Measurements from ENCODE around the gene MT1A. TPM values are rescaled to one million over a fixed set of nuclear protein-coding genes. Genes with fewer than 3 reads are reported as not detected.

Gene MT1A
- total RNA-seq, 1 experiment from 2014 or later = not detected

DNA sequence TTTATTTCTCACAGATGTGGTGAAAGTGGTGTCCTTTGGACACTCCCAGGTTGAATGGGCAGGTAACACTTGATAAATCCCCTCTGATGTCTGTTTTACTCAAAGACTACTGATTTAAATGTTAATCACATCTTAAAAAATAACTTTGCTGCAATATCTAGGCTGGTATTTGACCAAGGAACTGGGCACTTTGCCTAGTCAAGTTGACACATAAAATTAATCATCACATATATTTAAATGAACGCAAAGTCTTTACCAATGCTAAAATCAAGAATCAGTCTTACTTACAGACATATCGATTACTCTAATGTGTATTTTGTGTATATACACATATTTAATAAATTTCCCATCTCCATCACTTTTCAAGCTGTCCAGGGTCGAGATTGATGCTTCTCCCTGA is 23.1 kb upstream of the MT1A start:
- H3K9me2 ChIP-seq (ENCODE audit: insufficient read depth) = no peaks in the 10 kb centered on the region
- ATAC-seq (no peak), DNase-seq (ENCODE audit: low read depth, low spot score) (no peak)
- H2AFZ ChIP-seq (ENCODE audit: low read depth, low read length, poor library complexity, severe bottlenecking) = no peak overlapping the region
- H3K27me3 ChIP-seq (ENCODE audit: insufficient read depth, low read length) = no peaks in the 10 kb centered on the region
- no peak for TF ChIP-seq POLR2AphosphoS5 (IDR thresholded peaks at IDR 0.05; ENCODE audit: low read depth, low read length)
- TF ChIP-seq, protein P1, sequence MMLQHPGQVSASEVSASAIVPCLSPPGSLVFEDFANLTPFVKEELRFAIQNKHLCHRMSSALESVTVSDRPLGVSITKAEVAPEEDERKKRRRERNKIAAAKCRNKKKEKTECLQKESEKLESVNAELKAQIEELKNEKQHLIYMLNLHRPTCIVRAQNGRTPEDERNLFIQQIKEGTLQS (IDR thresholded peaks at IDR 0.05) = no peak
- no peak for TF ChIP-seq ZFX (IDR thresholded peaks at IDR 0.05)
- TF ChIP-seq, protein P2, sequence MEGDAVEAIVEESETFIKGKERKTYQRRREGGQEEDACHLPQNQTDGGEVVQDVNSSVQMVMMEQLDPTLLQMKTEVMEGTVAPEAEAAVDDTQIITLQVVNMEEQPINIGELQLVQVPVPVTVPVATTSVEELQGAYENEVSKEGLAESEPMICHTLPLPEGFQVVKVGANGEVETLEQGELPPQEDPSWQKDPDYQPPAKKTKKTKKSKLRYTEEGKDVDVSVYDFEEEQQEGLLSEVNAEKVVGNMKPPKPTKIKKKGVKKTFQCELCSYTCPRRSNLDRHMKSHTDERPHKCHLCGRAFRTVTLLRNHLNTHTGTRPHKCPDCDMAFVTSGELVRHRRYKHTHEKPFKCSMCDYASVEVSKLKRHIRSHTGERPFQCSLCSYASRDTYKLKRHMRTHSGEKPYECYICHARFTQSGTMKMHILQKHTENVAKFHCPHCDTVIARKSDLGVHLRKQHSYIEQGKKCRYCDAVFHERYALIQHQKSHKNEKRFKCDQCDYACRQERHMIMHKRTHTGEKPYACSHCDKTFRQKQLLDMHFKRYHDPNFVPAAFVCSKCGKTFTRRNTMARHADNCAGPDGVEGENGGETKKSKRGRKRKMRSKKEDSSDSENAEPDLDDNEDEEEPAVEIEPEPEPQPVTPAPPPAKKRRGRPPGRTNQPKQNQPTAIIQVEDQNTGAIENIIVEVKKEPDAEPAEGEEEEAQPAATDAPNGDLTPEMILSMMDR (IDR thresholded peaks at IDR 0.05 in 2 of 3, conservative IDR thresholded peaks at IDR 0.05 in 1 of 3; ENCODE audit: borderline replicate concordance in 1 of 3, insufficient read depth in 1 of 3, low read depth in 2 of 3, low read length in 2 of 3) = no peak
- TF ChIP-seq ELF1 (IDR thresholded peaks at IDR 0.05; ENCODE audit: borderline replicate concordance, low read depth) = no peak
- TF ChIP-seq, protein P3, sequence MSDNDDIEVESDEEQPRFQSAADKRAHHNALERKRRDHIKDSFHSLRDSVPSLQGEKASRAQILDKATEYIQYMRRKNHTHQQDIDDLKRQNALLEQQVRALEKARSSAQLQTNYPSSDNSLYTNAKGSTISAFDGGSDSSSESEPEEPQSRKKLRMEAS (IDR thresholded peaks at IDR 0.05) = no peak
- TF ChIP-seq EGR1 (IDR thresholded peaks at IDR 0.05; ENCODE audit: low read depth) = no peak
- TF ChIP-seq EZH2phosphoT487 (IDR thresholded peaks at IDR 0.05; ENCODE audit: borderline replicate concordance) = no peak
- TF ChIP-seq SRF (IDR thresholded peaks at IDR 0.05; ENCODE audit: low read depth) = no peak
- TF ChIP-seq FOSL1 (IDR thresholded peaks at IDR 0.05; ENCODE audit: low read depth) = no peak
- TF ChIP-seq POLR2A (IDR thresholded peaks at IDR 0.05; ENCODE audit: borderline replicate concordance, extremely low read depth, insufficient read depth, insufficient read length) = no peak
- TF ChIP-seq YY1 (IDR thresholded peaks at IDR 0.05; ENCODE audit: extremely low read depth, insufficient replicate concordance, low read depth, low read length) = no peak
- TF ChIP-seq CEBPB (IDR thresholded peaks at IDR 0.05; ENCODE audit: low read depth) = no peak
- intact Hi-C loops (cut with micrococcal nuclease) = no loop called here
- H3K4me2 ChIP-seq (ENCODE audit: low read length) = no peak overlapping the region
- no peak overlapping the region for H3K9ac ChIP-seq (ENCODE audit: low read length)
- ChIA-PET CTCF (interaction anchor here (1.6 kb wide), 1 partner anchor 15 kb away, joined by 3 read pairs; no protein-coding TSS in a partner anchor), POLR2A (interaction anchor here (16.1 kb wide), 1 partner anchor 9 kb away, joined by 344 read pairs; the partner anchor contains the start of gene MT1E), RAD21 (ENCODE audit: low non-redundant PET in 1 of 2, low total read pairs in 2 of 2, uncharacterized antibody in 2 of 2, unreplicated experiment in 2 of 2) (no interaction called here)
- H3K36me3 ChIP-seq (ENCODE audit: control insufficient read depth in 1 of 2, insufficient read depth in 2 of 2, low read length in 2 of 2) = no peaks in the 10 kb centered on the region
- H4K20me1 ChIP-seq (ENCODE audit: insufficient read depth) = no peaks in the 10 kb centered on the region
- peaks cover 39 to 49% of the 10 kb centered on the region in 2 experiments for H3K4me1 ChIP-seq (ENCODE audit: control insufficient read depth in 1 of 2, insufficient read depth in 2 of 2, low read length in 2 of 2)
- no peak overlapping the region for H3K27ac ChIP-seq (ENCODE audit: low read depth, low read length)
- BruUV-seq (replicated peaks) = no TSS peak
- no peak overlapping the region for H3K4me3 ChIP-seq (replicated peaks in 1 of 2; ENCODE audit: low read depth in 1 of 2, low read length in 2 of 2)
- no peaks in the 10 kb centered on the region for H3K79me2 ChIP-seq (ENCODE audit: insufficient read depth, low read length)
- no peaks in the 10 kb centered on the region for H3K9me3 ChIP-seq (ENCODE audit: control insufficient read depth in 1 of 2, insufficient read depth in 1 of 2, low read depth in 1 of 2, low read length in 2 of 2)

All from HCT116 (cell line).